HG02970 (cell line): Measurements from ENCODE around the gene ITPK1.

ENCODE experiments used
- ATAC-seq: cut with Tn5 transposase; IDR thresholded peaks from one replicate; pipeline ENCODE4 v1.9.1; 2021; ENCODE audit warnings: mild to moderate bottlenecking, moderate library complexity, moderate number of reproducible peaks; ENCODE audit not compliant: unreplicated experiment, low FRiP score

ITPK1 gene

GRCh38 chr14:93032421-93032936 lies 83.2 kb downstream of the ITPK1 start:
- ATAC-seq, result no peak

- no peak for ATAC-seq
These were observed 84.0 kb downstream of the ITPK1 start for GRCh38 chr14:93031505-93032315.

- ATAC-seq, result no peak
These were observed 85.0 kb downstream of the ITPK1 start for GRCh38 chr14:93030761-93031160.

GRCh38 chr14:93029911-93030508 lies 85.7 kb downstream of the ITPK1 start:
- no peak for ATAC-seq

GRCh38 chr14:93029417-93029816 lies 86.3 kb downstream of the ITPK1 start:
- ATAC-seq, result no peak

- no peak for ATAC-seq
These were observed 87.0 kb downstream of the ITPK1 start for GRCh38 chr14:93028724-93029076.

- ATAC-seq, result no peak
These were observed 87.7 kb downstream of the ITPK1 start for GRCh38 chr14:93027810-93028723.

- ATAC-seq, result no peak
These were observed 89.4 kb downstream of the ITPK1 start for GRCh38 chr14:93026339-93026738.

- ATAC-seq, result no peak
These were observed 90.7 kb downstream of the ITPK1 start for GRCh38 chr14:93025055-93025454.

- ATAC-seq, result no peak
These were observed 91.2 kb downstream of the ITPK1 start for GRCh38 chr14:93024493-93024892.

- no peak for ATAC-seq
These were observed 91.8 kb downstream of the ITPK1 start for GRCh38 chr14:93023802-93024434.

- ATAC-seq, result no peak
These were observed 92.7 kb downstream of the ITPK1 start for GRCh38 chr14:93023039-93023438.

GRCh38 chr14:93019970-93020369 lies 95.8 kb downstream of the ITPK1 start:
- no peak for ATAC-seq

GRCh38 chr14:93019367-93019843 lies 96.3 kb downstream of the ITPK1 start:
- no peak for ATAC-seq

- no peak for ATAC-seq
These were observed 97.4 kb downstream of the ITPK1 start for GRCh38 chr14:93018366-93018765.

GRCh38 chr14:93017898-93018297 lies 97.8 kb downstream of the ITPK1 start:
- ATAC-seq, result no peak

- ATAC-seq, result no peak
These were observed 98.4 kb downstream of the ITPK1 start for GRCh38 chr14:93017301-93017797.

GRCh38 chr14:93016275-93016845 lies 99.4 kb downstream of the ITPK1 start:
- ATAC-seq, result no peak

GRCh38 chr14:93015505-93015904 lies 100.2 kb downstream of the ITPK1 start:
- no peak for ATAC-seq

- ATAC-seq, result no peak
These were observed 100.7 kb downstream of the ITPK1 start for GRCh38 chr14:93015064-93015463.
